Right lobe of liver (tissue), 6 donors: ENCODE data around the gene AFDN. TPM values are rescaled to one million over a fixed set of nuclear protein-coding genes. Genes with fewer than 3 reads are reported as not detected.

ENCODE experiments used
- ATAC-seq, 4 donors: fragments of 200-7000 bp; cut with Tn5 transposase; one replicate each; pipeline ENCODE4 v1.9.1; 2020; ENCODE audit warnings: mild to moderate bottlenecking in 4 of 4, moderate library complexity in 4 of 4
- DNase-seq, 3 donors: peaks; one replicate each; pipeline ENCODE4 v3.0.0-alpha.2; 2020
- H3K27ac ChIP-seq, 3 donors: fragments of 200-600 bp; one replicate each; pipeline ENCODE4 v1.8.0; 2022
- H3K27me3 ChIP-seq, 2 donors: fragments of 200-600 bp; one replicate each; pipeline ENCODE4 v1.8.0; 2022
- H3K36me3 ChIP-seq, 4 donors: fragments of 200-600 bp; sonication (generic) in 1 of 4; one replicate each; pipeline versions ENCODE4 v1.5.1 to v1.8.0; 2017 to 2022; ENCODE audit warnings: control low read depth in 1 of 4
- H3K4me1 ChIP-seq, 4 donors: fragments of 200-600 bp; sonication (generic) in 1 of 4; one replicate each; pipeline versions ENCODE4 v1.5.1 to v1.8.0; 2017 to 2022; ENCODE audit warnings: control low read depth in 1 of 4
- H3K4me3 ChIP-seq, 3 donors: fragments of 200-600 bp; one replicate each; pipeline ENCODE4 v1.8.0; 2022
- H3K9me3 ChIP-seq, 4 donors: fragments of 200-600 bp; sonication (generic) in 1 of 4; one replicate each; pipeline versions ENCODE4 v1.5.1 to v1.8.0; 2017 to 2022; ENCODE audit warnings: control low read depth in 1 of 4
- POLR2A ChIP-seq: fragments of 450-650 bp; IDR thresholded peaks from one replicate; pipeline ENCODE4 v1.6.1; 2017; ENCODE audit warnings: antibody characterized with exemption, mild to moderate bottlenecking
- WGBS: methylation state at CpG from one replicate; pipeline ENCODE4 v1.1.6; 2018; ENCODE audit warnings: low coverage, low lambda C conversion rate; ENCODE audit not compliant: insufficient coverage; ENCODE audit errors: missing lambda C conversion rate; 5-methylcytosine and 5-hydroxymethylcytosine counted together
- intact Hi-C, 2 donors: fragments of 100-400 bp; cut with DNase I; formaldehyde crosslinking; loops; one replicate each; pipeline versions ENCODE4 v1.11.2 to v1.14.1; 2022
- total RNA-seq, 6 experiments: library from RNA; depleted of rRNA in 2 of 6; stranded (reverse); fragments of >200 nt in 2 of 6; fragmentation: NEBNext Ultra II Directional in 3 of 6; extraction: Animal tissue kit (Norgen Biotek cat#: 25700) in 3 of 6; gene quantifications; one replicate each; pipeline versions ENCODE4 v1.1.0 to v1.2.4, GENCODE V29; 2016 to 2023
- TF ChIP-seq, protein P1 (sequence below), 4 donors: fragments of 200-600 bp in 3 of 4; fragments of 450-650 bp in 1 of 4; IDR thresholded peaks; one replicate each; pipeline versions ENCODE4 v1.5.1 to v1.8.0; 2016 to 2022; ENCODE audit warnings: antibody characterized with exemption in 4 of 4, mild to moderate bottlenecking in 2 of 4
- donor health status: DM: no; HTN: yes; CAD: no.
- donor health status: DM: no; HTN: no; CAD: no.
- donor health status: DM: no; HTN: no; CAD: no.
- donor health status: DM: no; HTN: yes; CAD: no.
- donor health status: DM: no; HTN: yes; CAD: no.

AFDN gene
- total RNA-seq, 6 experiments from 2014 or later: 77.0 to 106 (median 85.5) TPM

DNA sequence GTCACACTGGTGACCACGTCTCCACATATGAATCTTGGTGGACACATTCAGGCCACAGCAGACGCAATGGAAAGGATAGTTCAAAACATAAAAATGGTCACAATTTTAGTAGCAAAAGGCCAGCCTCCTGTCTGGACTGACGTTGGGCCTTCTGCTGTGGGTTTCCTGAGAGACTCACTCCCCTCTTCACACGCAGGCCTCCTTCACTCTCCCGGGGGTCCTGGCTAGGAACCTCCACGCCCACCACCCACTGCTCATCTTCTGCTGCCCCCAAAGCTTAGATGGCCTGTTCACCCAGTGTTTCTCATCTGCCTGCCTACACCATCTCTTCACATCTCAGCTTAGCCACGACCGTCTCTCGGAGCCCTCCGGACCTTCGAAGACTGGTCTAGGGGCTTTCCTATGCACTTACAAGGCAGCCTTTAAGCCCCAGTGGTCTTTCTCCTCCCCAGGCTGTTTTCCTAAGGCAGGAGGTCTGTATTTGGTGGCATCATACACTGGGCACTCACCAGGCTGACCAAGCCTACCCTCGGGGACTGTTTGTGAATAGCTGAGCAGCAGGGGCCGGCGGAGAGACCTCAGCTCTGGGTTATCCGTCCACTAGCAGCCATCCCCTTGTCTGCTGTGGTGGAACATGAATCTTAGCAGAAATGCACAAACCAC is 46.6 kb upstream of the AFDN start:
- intact Hi-C loops: no loop called here
- DNase-seq (peak in 1 of 3 donors; percentile 28), ATAC-seq (no peak)
- H3K36me3 ChIP-seq: peaks cover 0 to 5% (median 2%) of the 10 kb centered on the region in 4 donors
- no peaks in the 10 kb centered on the region for H3K9me3 ChIP-seq
- TF ChIP-seq, protein P1, sequence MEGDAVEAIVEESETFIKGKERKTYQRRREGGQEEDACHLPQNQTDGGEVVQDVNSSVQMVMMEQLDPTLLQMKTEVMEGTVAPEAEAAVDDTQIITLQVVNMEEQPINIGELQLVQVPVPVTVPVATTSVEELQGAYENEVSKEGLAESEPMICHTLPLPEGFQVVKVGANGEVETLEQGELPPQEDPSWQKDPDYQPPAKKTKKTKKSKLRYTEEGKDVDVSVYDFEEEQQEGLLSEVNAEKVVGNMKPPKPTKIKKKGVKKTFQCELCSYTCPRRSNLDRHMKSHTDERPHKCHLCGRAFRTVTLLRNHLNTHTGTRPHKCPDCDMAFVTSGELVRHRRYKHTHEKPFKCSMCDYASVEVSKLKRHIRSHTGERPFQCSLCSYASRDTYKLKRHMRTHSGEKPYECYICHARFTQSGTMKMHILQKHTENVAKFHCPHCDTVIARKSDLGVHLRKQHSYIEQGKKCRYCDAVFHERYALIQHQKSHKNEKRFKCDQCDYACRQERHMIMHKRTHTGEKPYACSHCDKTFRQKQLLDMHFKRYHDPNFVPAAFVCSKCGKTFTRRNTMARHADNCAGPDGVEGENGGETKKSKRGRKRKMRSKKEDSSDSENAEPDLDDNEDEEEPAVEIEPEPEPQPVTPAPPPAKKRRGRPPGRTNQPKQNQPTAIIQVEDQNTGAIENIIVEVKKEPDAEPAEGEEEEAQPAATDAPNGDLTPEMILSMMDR (IDR thresholded peaks at IDR 0.05): no peak
- no peak for TF ChIP-seq POLR2A
- no peak overlapping the region for H3K4me3 ChIP-seq
- WGBS: 71% methylated on average over 7 of the region's 15 CpGs
- peaks cover 0 to 8% (median 0%) of the 10 kb centered on the region in 4 donors for H3K4me1 ChIP-seq
- no peak overlapping the region for H3K27ac ChIP-seq
- no peaks in the 10 kb centered on the region for H3K27me3 ChIP-seq

DNA sequence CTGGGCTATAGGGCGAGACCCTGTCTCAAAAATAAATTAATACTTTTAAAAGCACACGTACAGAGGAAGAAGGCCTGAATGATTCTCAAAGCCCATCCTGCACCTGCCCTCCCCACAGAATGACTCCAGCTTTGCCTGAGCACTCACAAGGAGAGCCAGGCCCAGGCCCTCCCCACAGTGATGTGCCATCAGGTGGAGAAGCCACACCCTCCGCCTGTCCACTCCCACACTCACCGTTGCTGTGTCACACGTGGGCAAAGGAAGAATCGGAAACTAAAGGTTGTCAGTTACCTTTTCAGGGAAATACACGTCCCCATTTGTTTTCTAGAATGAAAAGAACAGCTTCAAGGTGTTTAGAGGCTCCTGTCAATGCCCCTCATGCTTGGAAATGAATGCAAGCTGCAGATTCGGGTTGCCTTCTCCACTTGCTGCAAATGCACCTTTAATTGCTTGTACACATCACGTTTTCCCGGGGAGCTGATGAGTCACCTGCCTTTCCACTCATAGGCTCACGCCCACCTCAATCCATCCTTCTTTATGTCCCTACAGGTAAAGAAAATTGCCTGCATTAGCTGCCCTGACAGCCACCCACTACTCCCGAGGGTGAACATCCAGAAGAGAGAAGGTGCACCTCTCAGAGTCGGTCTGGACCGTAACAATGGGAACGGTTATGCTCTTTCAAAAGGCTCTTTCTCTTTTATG is 45.5 kb upstream of the AFDN start:
- peak in 1 of 3 donors; percentile 35 for DNase-seq

DNA sequence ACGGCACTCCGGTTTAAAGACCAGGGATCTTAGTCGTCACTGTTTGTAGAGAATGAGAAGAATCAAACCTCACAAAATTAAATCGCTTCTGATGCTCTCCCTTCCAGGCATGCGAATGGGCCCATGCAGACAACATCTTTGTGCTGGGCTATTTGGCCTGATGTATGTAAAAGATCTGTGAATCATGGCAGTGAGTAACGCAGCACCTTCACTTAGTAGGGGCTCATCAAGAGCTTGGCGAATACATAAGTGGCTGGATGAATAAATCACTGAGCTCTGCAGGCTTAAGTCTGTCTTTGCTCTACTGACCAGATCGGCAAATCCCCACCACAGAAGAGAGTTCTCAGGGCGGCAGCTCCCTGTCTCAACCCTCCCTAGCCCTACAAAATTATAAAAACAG is 44.8 kb upstream of the AFDN start:
- Histone ChIP-seq H3K27me3 (no peaks in the 10 kb centered on the region), H3K36me3 (peaks cover 0 to 5% (median 2%) of the 10 kb centered on the region in 4 donors), H3K4me1 (peaks cover 0 to 14% (median 0%) of the 10 kb centered on the region in 4 donors), H3K9me3 (no peaks in the 10 kb centered on the region), H3K4me3 (no peak overlapping the region), H3K27ac (no peak overlapping the region)
- TF ChIP-seq, protein P1 (IDR thresholded peaks at IDR 0.05): no peak
- TF ChIP-seq POLR2A: no peak
- intact Hi-C loops: no loop called here
- 98% methylated on average over 6 of the region's 9 CpGs for WGBS
- DNase-seq (peak in 1 of 3 donors; percentile 11), ATAC-seq (no peak)

More for the DNA sequence above, 45.5 kb upstream of the AFDN start:
- H3K27me3 ChIP-seq: no peaks in the 10 kb centered on the region
- intact Hi-C loops: no loop called here
- peaks cover 0 to 8% (median 0%) of the 10 kb centered on the region in 4 donors for H3K4me1 ChIP-seq
- H3K36me3 ChIP-seq: peaks cover 0 to 5% (median 2%) of the 10 kb centered on the region in 4 donors
- no peaks in the 10 kb centered on the region for H3K9me3 ChIP-seq
- TF ChIP-seq POLR2A: no peak
- TF ChIP-seq, protein P1 (IDR thresholded peaks at IDR 0.05): no peak
- H3K4me3 ChIP-seq: no peak overlapping the region
- 75% methylated on average over 6 of the region's 15 CpGs for WGBS
- no peak for ATAC-seq
- no peak overlapping the region for H3K27ac ChIP-seq

- 36% methylated on average over 3 of the region's 4 CpGs for WGBS
- peak; percentile 11 to 61 (median 32) for ATAC-seq
- no peak overlapping the region for H3K27ac ChIP-seq
- TF ChIP-seq POLR2A: no peak
- TF ChIP-seq, protein P1 (IDR thresholded peaks at IDR 0.05): no peak
- peak in 1 of 3 donors; percentile 37 for DNase-seq
- H3K4me1 ChIP-seq: peaks cover 0 to 24% (median 5%) of the 10 kb centered on the region in 4 donors
- intact Hi-C loops: no loop called here
- no peaks in the 10 kb centered on the region for H3K27me3 ChIP-seq
- no peak overlapping the region for H3K4me3 ChIP-seq
- H3K9me3 ChIP-seq: no peaks in the 10 kb centered on the region
- peaks cover 0 to 5% (median 2%) of the 10 kb centered on the region in 4 donors for H3K36me3 ChIP-seq
These were observed 43.8 kb upstream of the AFDN start for GRCh38 chr6:167782698-167783517.
